Stimulated activated CD4-positive, alpha-beta T cell treated with anti-CD3 and anti-CD28 coated beads, Interleukin-2, amount 100 ng/mL, for 48 hours (primary cell): Measurements from ENCODE around the gene C1QTNF3.
"Not testable (repeated sequence)": the region's sequence is repeated elsewhere in the genome, so short reads cannot be mapped to it uniquely, and the experiment has no call there.

Experiments used
- DNase-seq, 2 donors: peaks; one replicate each; pipeline ENCODE4 v3.0.0-alpha.2; 2020

The C1QTNF3 gene

GRCh38 chr5:34043099-34043876, at the start of gene C1QTNF3:
Gene C1QTNF3 (minus strand): TSS chr5:34043213. CDS start chr5:34043125, 88 bp downstream.
- DNase-seq = no peak

GRCh38 chr5:34091039-34091438, 48.0 kb upstream of the C1QTNF3 start:
- DNase-seq = not testable (repeated sequence)

GRCh38 chr5:34089802-34090201, 46.8 kb upstream of the C1QTNF3 start:
- not testable (repeated sequence) for DNase-seq

- DNase-seq = not testable (repeated sequence)
Measured at GRCh38 chr5:34087728-34088127, 44.7 kb upstream of the C1QTNF3 start.

- not testable (repeated sequence) for DNase-seq
Measured at GRCh38 chr5:34083898-34084297, 40.9 kb upstream of the C1QTNF3 start.

GRCh38 chr5:34079505-34079904, 36.5 kb upstream of the C1QTNF3 start:
- not testable (repeated sequence) for DNase-seq

GRCh38 chr5:34077636-34078035, 34.6 kb upstream of the C1QTNF3 start:
- DNase-seq = not testable (repeated sequence)

- DNase-seq = not testable (repeated sequence)
Measured at GRCh38 chr5:34076719-34077364, 33.8 kb upstream of the C1QTNF3 start.

GRCh38 chr5:34074472-34074871, 31.5 kb upstream of the C1QTNF3 start:
- DNase-seq = not testable (repeated sequence)

GRCh38 chr5:34074071-34074470, 31.1 kb upstream of the C1QTNF3 start:
- not testable (repeated sequence) for DNase-seq

GRCh38 chr5:34070626-34071025, 27.6 kb upstream of the C1QTNF3 start:
- DNase-seq = not testable (repeated sequence)

- DNase-seq = no peak
Measured at GRCh38 chr5:34064656-34065055, 21.6 kb upstream of the C1QTNF3 start.

- no peak for DNase-seq
Measured at GRCh38 chr5:34062419-34062818, 19.4 kb upstream of the C1QTNF3 start.

GRCh38 chr5:34061993-34062392, 19.0 kb upstream of the C1QTNF3 start:
- no peak for DNase-seq

- no peak for DNase-seq
Measured at GRCh38 chr5:34059977-34060376, 17.0 kb upstream of the C1QTNF3 start.

GRCh38 chr5:34058532-34058931, 15.5 kb upstream of the C1QTNF3 start:
- no peak for DNase-seq

GRCh38 chr5:34057569-34057968, 14.6 kb upstream of the C1QTNF3 start:
- DNase-seq = no peak

GRCh38 chr5:34057118-34057517, 14.1 kb upstream of the C1QTNF3 start:
- DNase-seq = no peak

GRCh38 chr5:34055667-34056066, 12.7 kb upstream of the C1QTNF3 start:
- no peak for DNase-seq

- no peak for DNase-seq
Measured at GRCh38 chr5:34054400-34054729, 11.4 kb upstream of the C1QTNF3 start.

- DNase-seq = no peak
Measured at GRCh38 chr5:34053571-34054399, 10.8 kb upstream of the C1QTNF3 start.

- DNase-seq = no peak
Measured at GRCh38 chr5:34053133-34053532, 10.1 kb upstream of the C1QTNF3 start.

- DNase-seq = no peak
Measured at GRCh38 chr5:34051374-34051980, 8.5 kb upstream of the C1QTNF3 start.
